Right cardiac atrium (tissue), 5 donors: ENCODE results near the gene PRMT5. TPM values are rescaled to one million over a fixed set of nuclear protein-coding genes. Genes with fewer than 3 reads are reported as not detected.
A peak's percentile ranks its signal among the peaks of the same experiment; 100 is the strongest.
"Not testable (repeated sequence)": the region's sequence is repeated elsewhere in the genome, so short reads cannot be mapped to it uniquely, and the experiment has no call there.

Source experiments
- ATAC-seq, 2 donors: fragments of 200-7000 bp; cut with Tn5 transposase; one replicate each; pipeline versions ENCODE4 v1.8.0 to v1.9.1; 2020; ENCODE audit warnings: moderate library complexity in 2 of 2, mild to moderate bottlenecking in 1 of 2
- DNase-seq, 3 donors: peaks; one replicate each; pipeline ENCODE4 v3.0.0-alpha.2; 2020
- H3K27ac ChIP-seq: one replicate; pipeline ENCODE4 v1.5.1; 2013; ENCODE audit warnings: mild to moderate bottlenecking, low read length, control low read depth, moderate library complexity
- H3K27me3 ChIP-seq: one replicate; pipeline ENCODE4 v1.6.1; 2013; ENCODE audit not compliant: control insufficient read depth, insufficient read depth
- H3K4me1 ChIP-seq: one replicate; pipeline ENCODE4 v1.6.1; 2013; ENCODE audit warnings: low read length; ENCODE audit not compliant: control insufficient read depth, insufficient read depth
- H3K4me3 ChIP-seq: one replicate; pipeline ENCODE4 v1.5.1; 2013; ENCODE audit warnings: low read length, control low read depth
- H3K9me3 ChIP-seq: one replicate; pipeline ENCODE4 v1.6.1; 2013; ENCODE audit warnings: low read length; ENCODE audit not compliant: control insufficient read depth
- WGBS: extraction: QIAGEN DNeasy Blood & Tissue Kit; methylation state at CpG from one replicate; pipeline ENCODE4 v1.1.7; 2013; 5-methylcytosine and 5-hydroxymethylcytosine counted together
- intact Hi-C, 4 donors: fragments of 100-400 bp; cut with DNase I; formaldehyde crosslinking; loops; one replicate each; pipeline versions ENCODE4 v1.11.0 to v1.14.0; 2022 to 2023
- polyA plus RNA-seq: library from polyadenylated mRNA; stranded (reverse); fragments of 200-250 nt; gene quantifications from one replicate; pipeline ENCODE4 v1.2.3, GENCODE V29; 2013
- total RNA-seq, 4 donors: library from RNA; stranded (reverse); fragmentation: NEBNext Ultra II Directional; extraction: Animal tissue kit (Norgen Biotek cat#: 25700); gene quantifications; one replicate each; pipeline ENCODE4 v1.2.1, GENCODE V29; 2021
- donor health status: healthy with polysubstance abuse.
- donor health status: DM: no; HTN: yes; CAD: no.
- donor health status: DM: no; HTN: no; CAD: no.
- donor health status: DM: no; HTN: yes; CAD: no; lungs with severe emphysema.
- donor health status: DM: yes; HTN: yes; CAD: no.

PRMT5 gene
- total and polyA plus RNA-seq, 5 donors, result 22.0 to 52.1 (median 47.2) TPM

GRCh38 chr14:22928237-22929103 is 706 bp downstream of the PRMT5 start:
- ATAC-seq, result no peak
- Histone ChIP-seq H3K27me3 (no peaks in the 10 kb centered on the region), H3K9me3 (no peaks in the 10 kb centered on the region), H3K27ac (peak overlapping the region; percentile 61), H3K4me3 (peak overlapping the region; percentile 65), H3K4me1 (no peaks in the 10 kb centered on the region)
- DNase-seq, result no peak
- WGBS, result 15% methylated on average over 12 of the region's 12 CpGs
- intact Hi-C loops, result no loop called here

- no peak overlapping the region for H3K27ac ChIP-seq
- intact Hi-C loops, result no loop called here
- no peak for DNase-seq
- H3K9me3 ChIP-seq, result no peaks in the 10 kb centered on the region
- no peaks in the 10 kb centered on the region for H3K27me3 ChIP-seq
- no peak for ATAC-seq
- H3K4me3 ChIP-seq, result no peak overlapping the region
- no peaks in the 10 kb centered on the region for H3K4me1 ChIP-seq
- WGBS, result 88% methylated on average over 4 of the region's 4 CpGs
Measured at GRCh38 chr14:22926316-22926715, 2.9 kb downstream of the PRMT5 start.

- WGBS, result 97% methylated on average over 8 of the region's 8 CpGs
- DNase-seq, result no peak
- Histone ChIP-seq H3K9me3 (no peaks in the 10 kb centered on the region), H3K27ac (no peak overlapping the region), H3K27me3 (no peaks in the 10 kb centered on the region), H3K4me3 (no peak overlapping the region), H3K4me1 (no peaks in the 10 kb centered on the region)
- intact Hi-C loops, result no loop called here
- no peak for ATAC-seq
Measured at GRCh38 chr14:22925513-22925912, 3.7 kb downstream of the PRMT5 start.

GRCh38 chr14:22923746-22924145 is 5.4 kb downstream of the PRMT5 start:
- DNase-seq (no peak), ATAC-seq (no peak)
- H3K4me1 ChIP-seq, result peaks cover 6% of the 10 kb centered on the region
- WGBS, result 96% methylated on average over 5 of the region's 5 CpGs
- no peak overlapping the region for H3K27ac ChIP-seq
- no peaks in the 10 kb centered on the region for H3K27me3 ChIP-seq
- no peaks in the 10 kb centered on the region for H3K9me3 ChIP-seq
- intact Hi-C loops, result no loop called here
- H3K4me3 ChIP-seq, result no peak overlapping the region

- H3K4me1 ChIP-seq, result peaks cover 6% of the 10 kb centered on the region
- intact Hi-C loops, result no loop called here
- no peak for ATAC-seq
- H3K27me3 ChIP-seq, result no peaks in the 10 kb centered on the region
- no peak overlapping the region for H3K27ac ChIP-seq
- 80% methylated on average over 2 of the region's 2 CpGs for WGBS
- no peak overlapping the region for H3K4me3 ChIP-seq
- no peak for DNase-seq
- H3K9me3 ChIP-seq, result no peaks in the 10 kb centered on the region
Measured at GRCh38 chr14:22922294-22922693, 6.9 kb downstream of the PRMT5 start.

- ATAC-seq (no peak), DNase-seq (no peak)
- no peaks in the 10 kb centered on the region for H3K9me3 ChIP-seq
- intact Hi-C loops, result no loop called here
- WGBS, result 68% methylated on average over 6 of the region's 6 CpGs
- H3K4me3 ChIP-seq, result no peak overlapping the region
- peaks cover 6% of the 10 kb centered on the region for H3K4me1 ChIP-seq
- peak overlapping the region; percentile 54 for H3K27ac ChIP-seq
- no peaks in the 10 kb centered on the region for H3K27me3 ChIP-seq
Measured at GRCh38 chr14:22920697-22921096, 8.5 kb downstream of the PRMT5 start.

GRCh38 chr14:22919601-22919921 is 9.6 kb downstream of the PRMT5 start:
- no peaks in the 10 kb centered on the region for H3K27me3 ChIP-seq
- WGBS, result 8% methylated on average over 10 of the region's 10 CpGs
- peak overlapping the region; percentile 84 for H3K27ac ChIP-seq
- intact Hi-C loops, result no loop called here
- no peaks in the 10 kb centered on the region for H3K9me3 ChIP-seq
- peaks cover 6% of the 10 kb centered on the region for H3K4me1 ChIP-seq
- ATAC-seq, result peak; percentile 7 to 21
- H3K4me3 ChIP-seq, result peak overlapping the region; percentile 52
- DNase-seq, result no peak

GRCh38 chr14:22918804-22919600 is 10.2 kb downstream of the PRMT5 start, which contains the start of gene RBM23:
RBM23 (minus strand) TSS chr14:22919149.
- intact Hi-C loops, result no loop called here

GRCh38 chr14:22915886-22916521 is 13.2 kb downstream of the PRMT5 start:
- 78% methylated on average over 8 of the region's 8 CpGs for WGBS
- Histone ChIP-seq H3K4me1 (peaks cover 6% of the 10 kb centered on the region), H3K27ac (no peak overlapping the region), H3K4me3 (no peak overlapping the region), H3K9me3 (no peaks in the 10 kb centered on the region), H3K27me3 (no peaks in the 10 kb centered on the region)
- peak in 1 of 3 donors; percentile 21 for DNase-seq
- intact Hi-C loops, result no loop called here
- no peak for ATAC-seq

More at GRCh38 chr14:22918804-22919600, 10.2 kb downstream of the PRMT5 start, which contains the start of gene RBM23:
- peaks cover 6% of the 10 kb centered on the region for H3K4me1 ChIP-seq
- under 1% methylated on average over 46 of the region's 46 CpGs for WGBS
- H3K27ac ChIP-seq, result peak within 1 kb of the TSS; percentile 98
- no peaks in the 10 kb centered on the region for H3K9me3 ChIP-seq
- ATAC-seq (peak; percentile 95 to 96), DNase-seq (peak; percentile 100)
- no peaks in the 10 kb centered on the region for H3K27me3 ChIP-seq
- H3K4me3 ChIP-seq, result peak within 1 kb of the TSS; percentile 93

GRCh38 chr14:22914836-22915235 is 14.3 kb downstream of the PRMT5 start:
- H3K27ac ChIP-seq, DNase-seq, H3K27me3 ChIP-seq, H3K4me3 ChIP-seq, H3K4me1 ChIP-seq, ATAC-seq, H3K9me3 ChIP-seq, intact Hi-C loops: not testable (repeated sequence)
- WGBS, result 90% methylated on average over 4 of the region's 4 CpGs

- Histone ChIP-seq H3K27ac (no peak overlapping the region), H3K9me3 (no peaks in the 10 kb centered on the region), H3K4me1 (no peaks in the 10 kb centered on the region), H3K27me3 (no peaks in the 10 kb centered on the region), H3K4me3 (no peak overlapping the region)
- intact Hi-C loops, result no loop called here
- 88% methylated on average over 5 of the region's 5 CpGs for WGBS
- ATAC-seq (no peak), DNase-seq (no peak)
Measured at GRCh38 chr14:22910916-22911315, 18.3 kb downstream of the PRMT5 start.
